ENCODE measurements around the gene A4GALT.
"Not testable (repeated sequence)": the region's sequence is repeated elsewhere in the genome, so short reads cannot be mapped to it uniquely, and the experiment has no call there.

The A4GALT gene

GRCh38 chr22:42764895-42765363 is 44.3 kb upstream of the A4GALT start:
- TF ChIP-seq CTCF (IDR thresholded peaks at IDR 0.05; ENCODE audit: low read depth, low read length) = no peak
- no peak overlapping the region for H3K4me3 ChIP-seq (ENCODE audit: low read depth, low read length)

- no peak for TF ChIP-seq CTCF (IDR thresholded peaks at IDR 0.05; ENCODE audit: low read depth, low read length)
- no peak overlapping the region for H3K4me3 ChIP-seq (ENCODE audit: low read depth, low read length)
These were observed 43.4 kb upstream of the A4GALT start for GRCh38 chr22:42763965-42764480.

GRCh38 chr22:42760806-42761565 is 40.3 kb upstream of the A4GALT start:
- no peak for TF ChIP-seq CTCF (IDR thresholded peaks at IDR 0.05; ENCODE audit: low read depth, low read length)
- no peak overlapping the region for H3K4me3 ChIP-seq (ENCODE audit: low read depth, low read length)

GRCh38 chr22:42758931-42759629 is 38.4 kb upstream of the A4GALT start:
- TF ChIP-seq CTCF (IDR thresholded peaks at IDR 0.05; ENCODE audit: low read depth, low read length) = no peak
- H3K4me3 ChIP-seq (ENCODE audit: low read depth, low read length) = no peak overlapping the region

GRCh38 chr22:42755553-42755952 is 34.9 kb upstream of the A4GALT start:
- not testable (repeated sequence) for H3K4me3 ChIP-seq (ENCODE audit: low read depth, low read length)

- not testable (repeated sequence) for H3K4me3 ChIP-seq (ENCODE audit: low read depth, low read length)
These were observed 34.5 kb upstream of the A4GALT start for GRCh38 chr22:42755121-42755520.

GRCh38 chr22:42754658-42755057 is 34.0 kb upstream of the A4GALT start:
- TF ChIP-seq CTCF (IDR thresholded peaks at IDR 0.05; ENCODE audit: low read depth, low read length) = no peak
- no peak overlapping the region for H3K4me3 ChIP-seq (ENCODE audit: low read depth, low read length)

GRCh38 chr22:42752912-42753311 is 32.2 kb upstream of the A4GALT start:
- no peak overlapping the region for H3K4me3 ChIP-seq (ENCODE audit: low read depth, low read length)
- no peak for TF ChIP-seq CTCF (IDR thresholded peaks at IDR 0.05; ENCODE audit: low read depth, low read length)

All from WI38 (cell line).